NT2/D1 (cell line): ENCODE results near the gene TOLLIP.

Experiments
- SUZ12 ChIP-seq: IDR thresholded peaks from 2 replicates; pipeline ENCODE4 v1.6.1; 2011; ENCODE audit not compliant: insufficient read length, insufficient read depth; ENCODE audit errors: extremely low read depth
- YY1 ChIP-seq: IDR thresholded peaks from 2 replicates; pipeline ENCODE4 v1.6.1; 2011; ENCODE audit not compliant: insufficient read length, insufficient read depth
- ZNF274 ChIP-seq: IDR thresholded peaks from 2 replicates; pipeline ENCODE4 v1.6.1; 2011; ENCODE audit warnings: mild to moderate bottlenecking, low read depth, low read length

DNA sequence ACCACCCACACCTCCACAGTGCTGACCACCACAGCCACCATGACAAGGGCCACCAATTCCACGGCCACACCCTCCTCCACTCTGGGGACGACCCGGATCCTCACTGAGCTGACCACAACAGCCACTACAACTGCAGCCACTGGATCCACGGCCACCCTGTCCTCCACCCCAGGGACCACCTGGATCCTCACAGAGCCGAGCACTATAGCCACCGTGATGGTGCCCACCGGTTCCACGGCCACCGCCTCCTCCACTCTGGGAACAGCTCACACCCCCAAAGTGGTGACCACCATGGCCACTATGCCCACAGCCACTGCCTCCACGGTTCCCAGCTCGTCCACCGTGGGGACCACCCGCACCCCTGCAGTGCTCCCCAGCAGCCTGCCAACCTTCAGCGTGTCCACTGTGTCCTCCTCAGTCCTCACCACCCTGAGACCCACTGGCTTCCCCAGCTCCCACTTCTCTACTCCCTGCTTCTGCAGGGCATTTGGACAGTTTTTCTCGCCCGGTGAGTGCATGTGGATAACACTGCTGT is 58.1 kb downstream of the TOLLIP start:
- no peak for TF ChIP-seq ZNF274
- no peak for TF ChIP-seq SUZ12
- no peak for TF ChIP-seq YY1
